Adrenal gland (tissue), 12 donors: ENCODE measurements around the gene SOCS3. TPM values are rescaled to one million over a fixed set of nuclear protein-coding genes. Genes with fewer than 3 reads are reported as not detected.
A peak's percentile ranks its signal among the peaks of the same experiment; 100 is the strongest.

Experiments
- DNase-seq, 7 donors: peaks; one replicate each; pipeline ENCODE4 v3.0.0-alpha.2; 2019 to 2020
- H3K27ac ChIP-seq, 5 donors: fragments of 200-600 bp; sonication (generic) in 4 of 5; 1 replicate in 3 of 5; 2 replicates in 2 of 5; pipeline versions ENCODE4 v1.5.1 to v1.8.0; 2016 to 2020; ENCODE audit warnings: mild to moderate bottlenecking in 1 of 5
- H3K27me3 ChIP-seq: fragments of 200-600 bp; 2 replicates; pipeline ENCODE4 v1.8.0; 2021
- H3K36me3 ChIP-seq, 2 donors: fragments of 200-600 bp; replicated peaks in 1 of 2; 1 replicate in 1 of 2; 2 replicates in 1 of 2; pipeline versions ENCODE4 v1.5.1 to v1.8.0; 2018 to 2022
- H3K4me1 ChIP-seq, 2 donors: fragments of 200-600 bp; replicated peaks in 1 of 2; 1 replicate in 1 of 2; 2 replicates in 1 of 2; pipeline versions ENCODE4 v1.5.1 to v1.8.0; 2018 to 2021
- H3K4me3 ChIP-seq, 4 donors: fragments of 200-600 bp; sonication (generic) in 3 of 4; one replicate each; pipeline ENCODE4 v1.5.1; 2016 to 2018
- H3K9me3 ChIP-seq, 3 donors: fragments of 200-600 bp; sonication (generic) in 1 of 3; replicated peaks in 1 of 3; 1 replicate in 2 of 3; 2 replicates in 1 of 3; pipeline versions ENCODE4 v1.5.1 to v1.8.0; 2016 to 2021
- POLR2A ChIP-seq, 2 donors: fragments of 450-650 bp; IDR thresholded peaks; one replicate each; pipeline ENCODE4 v1.6.1; 2017; ENCODE audit warnings: antibody characterized with exemption in 2 of 2, mild to moderate bottlenecking in 2 of 2, moderate library complexity in 1 of 2
- WGBS, 4 donors: extraction: QIAGEN DNeasy Blood & Tissue Kit in 2 of 4; methylation state at CpG; one replicate each; pipeline versions ENCODE4 v1.1.5 to v1.1.7; 2013 to 2017; 5-methylcytosine and 5-hydroxymethylcytosine counted together
- intact Hi-C, 2 donors: fragments of 100-400 bp; cut with DNase I; formaldehyde crosslinking; loops; one replicate each; pipeline versions ENCODE4 v1.14.1 to v1.15.0; 2022 to 2023
- polyA plus RNA-seq, 3 donors: library from polyadenylated mRNA; stranded (reverse); fragments of 200-250 nt in 2 of 3; fragments of 350-450 nt in 1 of 3; fragmentation: Illumina TruSeq in 1 of 3; extraction: RNeasy Lipid Tissue Mini Kit (QIAGEN cat#74804) in 1 of 3; gene quantifications; one replicate each; pipeline ENCODE4 v1.2.3, GENCODE V29; 2013 to 2014
- total RNA-seq, 9 donors: library from RNA; depleted of rRNA in 4 of 9; stranded (reverse); fragments of >200 nt in 4 of 9; fragments of 120-200 nt in 1 of 9; fragmentation: NEBNext Ultra II Directional in 1 of 9; extraction: Animal tissue kit (Norgen Biotek cat#: 25700) in 1 of 9; gene quantifications; one replicate each; pipeline versions ENCODE4 v1.1.0 to v1.2.4, GENCODE V29; 2013 to 2023
- TF ChIP-seq, protein P1 (sequence below), 6 experiments: fragments of 450-650 bp in 4 of 6; fragments of 200-600 bp in 2 of 6; sonication (generic) in 1 of 6; IDR thresholded peaks; 1 replicate in 5 of 6; 2 replicates in 1 of 6; pipeline versions ENCODE4 v1.5.1 to v1.8.0; 2016 to 2021; ENCODE audit warnings: antibody characterized with exemption in 6 of 6, mild to moderate bottlenecking in 2 of 6, moderate library complexity in 1 of 6
- donor health status: healthy with polysubstance abuse.
- donor health status: Bipolar disorder and iron deficiency.
- donor health status: DM: yes; HTN: yes; CAD: no.
- donor health status: DM: no; HTN: no; CAD: no.
- donor health status: DM: no; HTN: no; CAD: no.
- donor health status: DM: yes; HTN: yes; CAD: no.

The SOCS3 gene
- total and polyA plus RNA-seq, 12 donors, result 2.4 to 114 (median 39.8) TPM

DNA sequence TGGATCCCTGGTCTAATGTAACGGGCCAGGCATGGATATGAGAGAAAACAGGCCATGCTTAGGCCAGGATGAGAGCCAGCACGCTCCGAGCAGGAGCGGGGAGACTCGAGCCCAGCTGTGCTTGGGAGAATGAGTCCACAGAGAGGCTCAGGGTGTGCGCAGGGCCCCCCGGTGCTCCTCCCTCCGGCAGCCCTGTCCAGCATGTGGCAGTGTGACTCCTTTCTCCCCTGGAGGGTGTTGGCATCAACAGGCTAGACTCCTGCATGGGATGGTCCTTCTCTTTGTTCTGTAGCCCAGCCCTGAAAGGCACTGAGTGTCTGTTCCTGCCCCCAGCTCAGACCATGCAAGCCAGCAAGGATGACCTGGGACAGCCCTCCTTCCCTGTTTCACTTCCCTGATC lies 42.0 kb upstream of the SOCS3 start:
- Histone ChIP-seq H3K4me3 (no peak overlapping the region), H3K27ac (no peak overlapping the region), H3K9me3 (no peaks in the 10 kb centered on the region), H3K27me3 (no peaks in the 10 kb centered on the region), H3K36me3 (peaks cover 0 to 88% of the 10 kb centered on the region in 2 donors), H3K4me1 (peaks cover 0 to 11% of the 10 kb centered on the region in 2 donors)
- TF ChIP-seq POLR2A (IDR thresholded peaks at IDR 0.05), result no peak
- intact Hi-C loops, result no loop called here
- no peak for DNase-seq
- 59 to 92% (median 73%) methylated on average over 5 to 8 of the region's 8 CpGs for WGBS, 4 donors

DNA sequence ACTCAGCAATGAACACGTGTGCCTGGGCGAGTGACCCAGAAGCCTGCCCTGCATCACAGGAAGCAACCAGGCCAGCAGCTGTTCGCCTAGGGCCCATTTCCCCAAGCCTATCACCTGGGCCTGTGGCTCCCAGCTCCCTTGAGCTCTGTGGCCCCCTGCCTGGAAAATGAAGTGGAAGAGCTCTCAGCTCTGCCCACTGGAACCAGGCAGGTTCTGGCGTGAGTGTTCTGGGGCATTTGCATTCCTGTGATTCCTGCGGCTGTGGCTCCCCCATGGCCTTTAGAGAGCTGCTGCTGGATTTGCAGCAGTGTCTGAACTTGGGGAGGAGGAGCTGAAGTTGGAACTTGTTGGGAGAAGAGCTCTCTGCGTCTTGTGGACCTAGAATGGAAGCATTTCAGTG lies 41.4 kb upstream of the SOCS3 start:
- peaks cover 0 to 11% of the 10 kb centered on the region in 2 donors for H3K4me1 ChIP-seq
- DNase-seq, result peak in 1 of 7 donors; percentile 60
- H3K27ac ChIP-seq, result peak overlapping the region in 2 of 5 donors; percentile 15 to 59
- H3K9me3 ChIP-seq, result no peaks in the 10 kb centered on the region
- no peaks in the 10 kb centered on the region for H3K27me3 ChIP-seq
- H3K4me3 ChIP-seq, result no peak overlapping the region
- intact Hi-C loops, result no loop called here
- TF ChIP-seq, protein P1, sequence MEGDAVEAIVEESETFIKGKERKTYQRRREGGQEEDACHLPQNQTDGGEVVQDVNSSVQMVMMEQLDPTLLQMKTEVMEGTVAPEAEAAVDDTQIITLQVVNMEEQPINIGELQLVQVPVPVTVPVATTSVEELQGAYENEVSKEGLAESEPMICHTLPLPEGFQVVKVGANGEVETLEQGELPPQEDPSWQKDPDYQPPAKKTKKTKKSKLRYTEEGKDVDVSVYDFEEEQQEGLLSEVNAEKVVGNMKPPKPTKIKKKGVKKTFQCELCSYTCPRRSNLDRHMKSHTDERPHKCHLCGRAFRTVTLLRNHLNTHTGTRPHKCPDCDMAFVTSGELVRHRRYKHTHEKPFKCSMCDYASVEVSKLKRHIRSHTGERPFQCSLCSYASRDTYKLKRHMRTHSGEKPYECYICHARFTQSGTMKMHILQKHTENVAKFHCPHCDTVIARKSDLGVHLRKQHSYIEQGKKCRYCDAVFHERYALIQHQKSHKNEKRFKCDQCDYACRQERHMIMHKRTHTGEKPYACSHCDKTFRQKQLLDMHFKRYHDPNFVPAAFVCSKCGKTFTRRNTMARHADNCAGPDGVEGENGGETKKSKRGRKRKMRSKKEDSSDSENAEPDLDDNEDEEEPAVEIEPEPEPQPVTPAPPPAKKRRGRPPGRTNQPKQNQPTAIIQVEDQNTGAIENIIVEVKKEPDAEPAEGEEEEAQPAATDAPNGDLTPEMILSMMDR (IDR thresholded peaks at IDR 0.05), result no peak
- TF ChIP-seq POLR2A (IDR thresholded peaks at IDR 0.05), result no peak
- WGBS, 4 donors, result 60 to 75% (median 63%) methylated on average over 4 to 6 of the region's 6 CpGs
- H3K36me3 ChIP-seq, result peaks cover 0 to 92% of the 10 kb centered on the region in 2 donors

DNA sequence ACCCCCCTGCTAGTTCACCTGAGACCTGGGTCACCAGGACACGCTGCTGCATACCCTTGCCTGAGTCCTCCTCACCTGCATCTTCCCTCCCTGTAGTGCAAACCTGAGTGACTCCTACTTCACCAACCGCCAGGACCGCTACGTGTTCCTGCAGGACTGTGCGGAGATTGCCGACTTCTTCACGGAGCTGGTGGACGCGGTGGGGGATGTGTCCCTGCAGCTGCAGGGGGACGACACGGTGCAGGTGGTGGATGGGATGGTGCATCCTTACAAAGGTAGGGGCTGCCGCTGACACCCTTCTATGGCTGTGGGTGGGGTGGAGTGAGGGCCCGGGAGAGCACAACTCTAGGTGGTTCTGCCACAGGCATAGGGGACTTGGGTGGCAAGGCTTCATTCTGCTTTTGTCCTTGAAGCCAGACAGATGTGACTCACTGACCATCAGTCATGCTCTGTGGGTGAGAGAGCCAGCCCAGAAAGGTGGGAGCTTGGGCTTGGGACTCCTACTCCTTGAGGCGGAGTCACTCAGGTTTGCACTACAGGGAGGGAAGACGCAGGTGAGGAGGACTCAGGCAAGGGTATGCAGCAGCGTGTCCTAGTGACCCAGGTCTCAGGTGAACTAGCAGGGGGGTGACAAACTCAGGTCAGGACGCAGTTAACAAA lies 40.8 kb upstream of the SOCS3 start:
- peak in 3 of 7 donors; percentile 59 to 70 (median 62) for DNase-seq
- no peak for TF ChIP-seq POLR2A (IDR thresholded peaks at IDR 0.05)
- TF ChIP-seq, protein P1 (IDR thresholded peaks at IDR 0.05), result no peak
- H3K27ac ChIP-seq, result peak overlapping the region in 2 of 5 donors; percentile 15 to 59
- no peak overlapping the region for H3K4me3 ChIP-seq
- no peaks in the 10 kb centered on the region for H3K27me3 ChIP-seq
- H3K9me3 ChIP-seq, result no peaks in the 10 kb centered on the region
- intact Hi-C loops, result no loop called here
- WGBS, 4 donors, result 85 to 94% (median 86%) methylated on average over 6 to 17 of the region's 17 CpGs
- H3K4me1 ChIP-seq, result peaks cover 0 to 11% of the 10 kb centered on the region in 2 donors
- H3K36me3 ChIP-seq, result peaks cover 0 to 96% of the 10 kb centered on the region in 2 donors

DNA sequence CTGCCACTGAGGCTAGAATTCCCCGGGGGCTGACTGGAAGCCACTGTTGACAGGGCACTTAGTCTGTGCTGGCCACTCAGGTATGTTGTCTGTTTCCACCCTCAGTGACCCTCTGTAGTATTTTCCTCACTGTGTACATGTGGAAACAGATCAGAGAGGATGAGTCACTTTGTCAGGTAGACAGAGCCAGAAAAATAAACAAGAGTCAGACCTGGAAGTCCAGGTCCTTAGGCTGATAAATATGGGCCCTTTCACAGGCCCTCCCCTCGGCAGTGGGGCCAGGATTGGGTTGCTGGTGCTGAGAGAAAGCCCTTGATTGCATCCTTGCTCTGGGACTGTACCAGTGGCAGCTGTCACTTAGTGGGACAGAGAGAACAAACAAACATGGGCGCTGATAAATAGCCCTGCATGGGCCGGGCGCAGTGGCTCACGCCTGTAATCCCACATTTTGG lies 39.8 kb upstream of the SOCS3 start:
- Histone ChIP-seq H3K27me3 (no peaks in the 10 kb centered on the region), H3K36me3 (peaks cover 0 to 89% of the 10 kb centered on the region in 2 donors), H3K9me3 (no peaks in the 10 kb centered on the region), H3K27ac (no peak overlapping the region), H3K4me3 (no peak overlapping the region), H3K4me1 (peaks cover 0 to 11% of the 10 kb centered on the region in 2 donors)
- whole genome bisulfite sequencing, 4 donors, result 73 to 82% (median 78%) methylated on average over 5 to 6 of the region's 6 CpGs
- TF ChIP-seq POLR2A (IDR thresholded peaks at IDR 0.05), result no peak
- TF ChIP-seq, protein P1 (IDR thresholded peaks at IDR 0.05), result no peak
- DNase-seq, result no peak
- intact Hi-C loops, result no loop called here
